ENCODE results near the gene NHS. TPM values are rescaled to one million over a fixed set of nuclear protein-coding genes. Genes with fewer than 3 reads are reported as not detected.

The NHS gene
- under 1 TPM; 0.20 to 0.39 (median 0.30) TPM for total RNA-seq

DNA sequence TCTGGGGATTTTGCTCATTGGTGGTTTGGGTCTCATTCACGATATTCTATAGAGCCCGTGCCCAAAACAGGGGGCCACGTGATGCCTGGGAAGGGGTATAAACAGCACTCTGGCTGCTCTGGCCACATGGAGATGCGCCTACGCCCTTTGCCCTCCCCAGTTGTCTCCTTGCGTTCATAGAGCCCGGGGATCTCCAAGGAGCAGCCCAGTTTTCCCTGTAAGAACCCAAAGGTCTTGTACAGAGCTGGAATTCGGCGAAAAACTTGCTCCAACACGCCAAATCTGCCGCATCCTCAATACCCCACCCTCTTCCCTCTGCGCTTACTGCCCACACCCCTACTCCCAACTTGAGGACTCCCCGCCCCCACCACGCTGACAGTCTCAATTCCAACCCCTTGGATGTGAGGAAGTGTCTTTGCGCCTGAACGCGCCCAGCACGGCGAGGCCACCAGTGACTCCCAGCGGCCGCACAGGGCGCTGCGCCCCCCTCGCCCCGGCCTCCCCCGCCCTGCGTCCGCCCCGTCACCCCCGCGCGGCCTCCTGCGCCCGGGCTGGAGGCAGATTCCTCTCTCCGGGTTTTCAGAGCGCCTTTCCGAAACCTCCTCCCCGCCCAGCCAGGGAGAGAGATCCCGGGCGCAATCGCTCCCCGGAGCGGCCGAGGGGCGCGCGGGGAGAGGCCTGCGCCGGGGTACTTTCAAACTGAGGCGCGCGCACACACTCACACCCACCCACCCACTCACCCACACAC is at the start of gene NHS:
NHS (plus strand) TSS at position 582 of the 748 bp plus-strand sequence. CDS start 558 bp downstream, outside the sequence.
- ATAC-seq (peak; percentile 30 to 36), DNase-seq (peak in 1 of 2 donors; percentile 20)
- TF ChIP-seq, protein P1, sequence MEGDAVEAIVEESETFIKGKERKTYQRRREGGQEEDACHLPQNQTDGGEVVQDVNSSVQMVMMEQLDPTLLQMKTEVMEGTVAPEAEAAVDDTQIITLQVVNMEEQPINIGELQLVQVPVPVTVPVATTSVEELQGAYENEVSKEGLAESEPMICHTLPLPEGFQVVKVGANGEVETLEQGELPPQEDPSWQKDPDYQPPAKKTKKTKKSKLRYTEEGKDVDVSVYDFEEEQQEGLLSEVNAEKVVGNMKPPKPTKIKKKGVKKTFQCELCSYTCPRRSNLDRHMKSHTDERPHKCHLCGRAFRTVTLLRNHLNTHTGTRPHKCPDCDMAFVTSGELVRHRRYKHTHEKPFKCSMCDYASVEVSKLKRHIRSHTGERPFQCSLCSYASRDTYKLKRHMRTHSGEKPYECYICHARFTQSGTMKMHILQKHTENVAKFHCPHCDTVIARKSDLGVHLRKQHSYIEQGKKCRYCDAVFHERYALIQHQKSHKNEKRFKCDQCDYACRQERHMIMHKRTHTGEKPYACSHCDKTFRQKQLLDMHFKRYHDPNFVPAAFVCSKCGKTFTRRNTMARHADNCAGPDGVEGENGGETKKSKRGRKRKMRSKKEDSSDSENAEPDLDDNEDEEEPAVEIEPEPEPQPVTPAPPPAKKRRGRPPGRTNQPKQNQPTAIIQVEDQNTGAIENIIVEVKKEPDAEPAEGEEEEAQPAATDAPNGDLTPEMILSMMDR (IDR thresholded peaks at IDR 0.05 in 4 of 5, conservative IDR thresholded peaks at IDR 0.05 in 1 of 5), result peak in 1 of 5 experiments; percentile 36
- TF ChIP-seq POLR2A (IDR thresholded peaks at IDR 0.05), result no peak
- intact Hi-C loops (cut with DNase I; ENCODE audit: low total_unique reads), result loop anchor here (10.0 kb wide), 1 partner anchor 130 kb away; no protein-coding TSS in a partner anchor
- Histone ChIP-seq H3K9me3 (no peaks in the 10 kb centered on the region), H3K4me1 (no peaks in the 10 kb centered on the region), H3K27me3 (peaks cover 0 to 15% (median 8%) of the 10 kb centered on the region in 3 donors), H3K36me3 (no peaks in the 10 kb centered on the region), H3K4me3 (peak within 1 kb of the TSS; percentile 39 to 50 (median 42)), H3K27ac (peak within 1 kb of the TSS in 3 of 4 donors; percentile 30 to 38 (median 32))
- in situ Hi-C loops (cut with MboI; ENCODE audit: low sequenced_read_pairs in 4 of 4), result no loop called here

DNA sequence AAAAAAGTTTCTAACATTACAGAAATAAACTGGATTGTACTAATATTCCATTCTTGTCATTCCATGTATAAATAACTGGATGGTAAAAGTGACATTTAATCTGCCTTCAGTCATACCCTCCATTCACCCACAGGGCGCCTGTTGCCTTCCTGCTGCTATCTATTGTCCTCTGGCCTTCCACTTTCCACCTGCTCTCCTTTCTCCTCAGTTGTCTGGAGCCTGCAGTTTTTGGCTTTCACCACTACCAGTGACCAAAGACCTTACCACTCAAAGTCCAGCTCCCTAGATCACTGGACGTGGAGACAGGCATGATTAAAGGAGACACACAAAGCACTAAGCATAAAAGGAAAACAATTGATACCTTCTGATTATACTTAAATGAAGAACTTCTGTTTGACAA is 46.2 kb upstream of the NHS start:
- no peaks in the 10 kb centered on the region for H3K9me3 ChIP-seq
- no peak for TF ChIP-seq POLR2A (IDR thresholded peaks at IDR 0.05)
- TF ChIP-seq, protein P1 (IDR thresholded peaks at IDR 0.05 in 4 of 5, conservative IDR thresholded peaks at IDR 0.05 in 1 of 5), result no peak
- H3K27me3 ChIP-seq, result no peaks in the 10 kb centered on the region
- H3K4me1 ChIP-seq, result no peaks in the 10 kb centered on the region
- DNase-seq (no peak), ATAC-seq (no peak)
- in situ Hi-C loops (cut with MboI; ENCODE audit: low sequenced_read_pairs in 4 of 4) (no loop called here), intact Hi-C loops (cut with DNase I; ENCODE audit: low total_unique reads) (no loop called here)
- no peak overlapping the region for H3K27ac ChIP-seq
- no peak overlapping the region for H3K4me3 ChIP-seq
- H3K36me3 ChIP-seq, result no peaks in the 10 kb centered on the region

GRCh38 chrX:17336377-17336776 is 38.6 kb upstream of the NHS start:
- TF ChIP-seq, protein P1 (IDR thresholded peaks at IDR 0.05 in 4 of 5, conservative IDR thresholded peaks at IDR 0.05 in 1 of 5), result no peak
- TF ChIP-seq POLR2A (IDR thresholded peaks at IDR 0.05), result no peak
- H3K4me1 ChIP-seq, result no peaks in the 10 kb centered on the region
- H3K27ac ChIP-seq, result no peak overlapping the region
- no peaks in the 10 kb centered on the region for H3K27me3 ChIP-seq
- intact Hi-C loops (cut with DNase I; ENCODE audit: low total_unique reads), result no loop called here
- H3K9me3 ChIP-seq, result no peaks in the 10 kb centered on the region
- H3K36me3 ChIP-seq, result no peaks in the 10 kb centered on the region
- DNase-seq (no peak), ATAC-seq (no peak)
- H3K4me3 ChIP-seq, result no peak overlapping the region
- in situ Hi-C loops (cut with MboI; ENCODE audit: low sequenced_read_pairs in 4 of 4), result no loop called here

GRCh38 chrX:17355976-17356375 is 19.0 kb upstream of the NHS start:
- no peak for ATAC-seq
- no peaks in the 10 kb centered on the region for H3K4me1 ChIP-seq
- TF ChIP-seq, protein P1 (IDR thresholded peaks at IDR 0.05 in 4 of 5, conservative IDR thresholded peaks at IDR 0.05 in 1 of 5), result no peak
- TF ChIP-seq POLR2A (IDR thresholded peaks at IDR 0.05), result no peak
- H3K36me3 ChIP-seq, result no peaks in the 10 kb centered on the region
- H3K27ac ChIP-seq, result no peak overlapping the region
- intact Hi-C loops (cut with DNase I; ENCODE audit: low total_unique reads), result no loop called here
- DNase-seq, result no peak
- H3K9me3 ChIP-seq, result no peaks in the 10 kb centered on the region
- H3K4me3 ChIP-seq, result no peak overlapping the region
- in situ Hi-C loops (cut with MboI; ENCODE audit: low sequenced_read_pairs in 4 of 4), result no loop called here
- no peaks in the 10 kb centered on the region for H3K27me3 ChIP-seq
